ENCODE measurements around the gene NAGS.

DNA sequence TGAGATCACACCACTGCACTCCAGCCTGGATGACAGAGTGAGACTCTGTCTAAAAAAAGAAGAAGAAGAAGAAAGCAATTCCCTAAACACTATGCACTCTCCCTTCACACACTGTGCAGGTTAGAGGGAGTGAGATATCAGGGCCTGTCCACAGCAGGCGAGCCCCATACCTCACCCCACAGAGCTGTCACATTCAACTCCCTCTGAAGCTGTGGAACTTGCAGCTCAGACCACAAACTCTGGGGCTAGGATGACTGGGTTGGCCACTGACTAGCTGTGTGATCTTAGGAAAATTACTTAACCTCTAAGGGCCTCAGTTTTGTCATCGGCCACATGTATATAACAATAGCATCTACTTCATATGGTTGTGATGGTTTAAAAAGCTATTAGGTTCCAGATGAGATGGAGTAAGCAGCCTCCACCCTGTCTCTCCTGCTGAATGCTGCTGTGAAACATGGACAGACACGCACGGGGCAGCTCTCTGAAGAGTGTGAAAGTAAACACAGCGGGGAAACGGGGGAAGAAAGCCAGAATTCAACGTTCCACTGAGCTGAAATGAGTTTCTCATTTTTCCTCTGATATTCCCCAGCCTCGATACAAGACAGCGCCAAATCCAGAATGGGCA lies 37.1 kb upstream of the NAGS start:
- TF ChIP-seq ZNF473 (tag by site-specific recombination; IDR thresholded peaks at IDR 0.05), result no peak
- TF ChIP-seq, protein P1, sequence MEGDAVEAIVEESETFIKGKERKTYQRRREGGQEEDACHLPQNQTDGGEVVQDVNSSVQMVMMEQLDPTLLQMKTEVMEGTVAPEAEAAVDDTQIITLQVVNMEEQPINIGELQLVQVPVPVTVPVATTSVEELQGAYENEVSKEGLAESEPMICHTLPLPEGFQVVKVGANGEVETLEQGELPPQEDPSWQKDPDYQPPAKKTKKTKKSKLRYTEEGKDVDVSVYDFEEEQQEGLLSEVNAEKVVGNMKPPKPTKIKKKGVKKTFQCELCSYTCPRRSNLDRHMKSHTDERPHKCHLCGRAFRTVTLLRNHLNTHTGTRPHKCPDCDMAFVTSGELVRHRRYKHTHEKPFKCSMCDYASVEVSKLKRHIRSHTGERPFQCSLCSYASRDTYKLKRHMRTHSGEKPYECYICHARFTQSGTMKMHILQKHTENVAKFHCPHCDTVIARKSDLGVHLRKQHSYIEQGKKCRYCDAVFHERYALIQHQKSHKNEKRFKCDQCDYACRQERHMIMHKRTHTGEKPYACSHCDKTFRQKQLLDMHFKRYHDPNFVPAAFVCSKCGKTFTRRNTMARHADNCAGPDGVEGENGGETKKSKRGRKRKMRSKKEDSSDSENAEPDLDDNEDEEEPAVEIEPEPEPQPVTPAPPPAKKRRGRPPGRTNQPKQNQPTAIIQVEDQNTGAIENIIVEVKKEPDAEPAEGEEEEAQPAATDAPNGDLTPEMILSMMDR (tag by site-specific recombination; IDR thresholded peaks at IDR 0.05), result no peak
- TF ChIP-seq ZNF280C (tag by site-specific recombination; IDR thresholded peaks at IDR 0.05), result no peak
- no peak for TF ChIP-seq ZNF501 (tag by site-specific recombination; IDR thresholded peaks at IDR 0.05)
- TF ChIP-seq REST (tag by site-specific recombination; IDR thresholded peaks at IDR 0.05), result no peak
- no peak for TF ChIP-seq HOXA7 (CRISPR knock-in tag; IDR thresholded peaks at IDR 0.05; ENCODE audit: borderline replicate concordance)
- no peak for TF ChIP-seq ZNF555 (tag by site-specific recombination; conservative IDR thresholded peaks at IDR 0.05)
- TF ChIP-seq ZNF658 (tag by site-specific recombination; IDR thresholded peaks at IDR 0.05), result no peak
- TF ChIP-seq ATF2 (tag by site-specific recombination; IDR thresholded peaks at IDR 0.05; ENCODE audit: low read depth), result no peak
- TF ChIP-seq ZFP37 (tag by site-specific recombination; IDR thresholded peaks at IDR 0.05), result no peak
- TF ChIP-seq GLIS2 (tag by site-specific recombination; IDR thresholded peaks at IDR 0.05), result no peak
- no peak for TF ChIP-seq ZBTB17 (tag by site-specific recombination; IDR thresholded peaks at IDR 0.05)
- TF ChIP-seq, protein P2, sequence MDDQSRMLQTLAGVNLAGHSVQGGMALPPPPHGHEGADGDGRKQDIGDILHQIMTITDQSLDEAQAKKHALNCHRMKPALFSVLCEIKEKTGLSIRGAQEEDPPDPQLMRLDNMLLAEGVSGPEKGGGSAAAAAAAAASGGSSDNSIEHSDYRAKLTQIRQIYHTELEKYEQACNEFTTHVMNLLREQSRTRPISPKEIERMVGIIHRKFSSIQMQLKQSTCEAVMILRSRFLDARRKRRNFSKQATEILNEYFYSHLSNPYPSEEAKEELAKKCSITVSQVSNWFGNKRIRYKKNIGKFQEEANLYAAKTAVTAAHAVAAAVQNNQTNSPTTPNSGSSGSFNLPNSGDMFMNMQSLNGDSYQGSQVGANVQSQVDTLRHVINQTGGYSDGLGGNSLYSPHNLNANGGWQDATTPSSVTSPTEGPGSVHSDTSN (CRISPR knock-in tag; IDR thresholded peaks at IDR 0.05), result no peak

Data from HEK293 (cell line).